ENCODE data around the gene FAR2.

GRCh38 chr12:29241821-29242591, 92.9 kb downstream of the FAR2 start:
- no peak for TF ChIP-seq CTCF (IDR thresholded peaks at IDR 0.05)
- no peak for TF ChIP-seq POLR2A (IDR thresholded peaks at IDR 0.05)
